NB4 (cell line): ENCODE data around the gene ZNF710.

Source experiments
- DNase-seq: peaks from one replicate; pipeline ENCODE4 v3.0.0; 2010; ENCODE audit warnings: low read depth
- H3K4me3 ChIP-seq: one replicate; pipeline ENCODE4 v1.5.1; 2011; ENCODE audit warnings: mild to moderate bottlenecking, low read depth, low read length, moderate library complexity
- CTCF ChIP-seq: IDR thresholded peaks from one replicate; pipeline ENCODE4 v1.5.1; 2012; ENCODE audit warnings: low read depth, low read length
- MAX ChIP-seq: IDR thresholded peaks from 2 replicates; pipeline ENCODE4 v1.6.1; 2011; ENCODE audit warnings: low read depth, low read length
- MYC ChIP-seq: IDR thresholded peaks from 2 replicates; pipeline ENCODE4 v1.6.1; 2011; ENCODE audit warnings: low read depth, low read length
- POLR2A ChIP-seq: IDR thresholded peaks from 2 replicates; pipeline ENCODE4 v1.6.1; 2011; ENCODE audit warnings: mild to moderate bottlenecking; ENCODE audit not compliant: insufficient read length; ENCODE audit errors: extremely low read depth

ZNF710 gene

GRCh38 chr15:89993349-89993748 is 7.8 kb upstream of the ZNF710 start:
- DNase-seq, result peak; percentile 71
- TF ChIP-seq MYC (no peak), POLR2A (no peak), CTCF (no peak), MAX (no peak)
- H3K4me3 ChIP-seq, result no peak overlapping the region

GRCh38 chr15:89997079-89997478 is 4.0 kb upstream of the ZNF710 start:
- DNase-seq, result no peak
- no peak overlapping the region for H3K4me3 ChIP-seq
- TF ChIP-seq POLR2A (no peak), MAX (no peak), CTCF (no peak), MYC (no peak)

- DNase-seq, result peak; percentile 50
- TF ChIP-seq MAX, result no peak
- no peak for TF ChIP-seq CTCF
- no peak for TF ChIP-seq POLR2A
- no peak for TF ChIP-seq MYC
- H3K4me3 ChIP-seq, result no peak overlapping the region
Observed at GRCh38 chr15:89998141-89998661, 2.9 kb upstream of the ZNF710 start.

- H3K4me3 ChIP-seq, result no peak overlapping the region
- no peak for TF ChIP-seq POLR2A
- no peak for TF ChIP-seq MYC
- no peak for TF ChIP-seq MAX
- no peak for TF ChIP-seq CTCF
- DNase-seq, result peak; percentile 65
Observed at GRCh38 chr15:89998923-89999675, 2.0 kb upstream of the ZNF710 start.

- TF ChIP-seq CTCF (no peak), POLR2A (no peak), MYC (no peak), MAX (no peak)
- DNase-seq, result no peak
- H3K4me3 ChIP-seq, result no peak overlapping the region
Observed at GRCh38 chr15:89999676-90000185, 1.4 kb upstream of the ZNF710 start.
